HG03460 (cell line): Measurements from ENCODE around the gene ADCY7.

Source experiments
- ATAC-seq: cut with Tn5 transposase; IDR thresholded peaks from one replicate; pipeline ENCODE4 v1.9.1; 2021; ENCODE audit not compliant: unreplicated experiment

The ADCY7 gene

GRCh38 chr16:50310308-50311133, 44.2 kb downstream of the ADCY7 start:
- ATAC-seq = no peak

- no peak for ATAC-seq
These were observed 44.8 kb downstream of the ADCY7 start for GRCh38 chr16:50311134-50311528.

- ATAC-seq = no peak
These were observed 45.6 kb downstream of the ADCY7 start for GRCh38 chr16:50311891-50312501.

- ATAC-seq = no peak
These were observed 47.5 kb downstream of the ADCY7 start for GRCh38 chr16:50313596-50314478.

GRCh38 chr16:50314665-50315064, 48.3 kb downstream of the ADCY7 start:
- no peak for ATAC-seq

GRCh38 chr16:50315346-50315997, 49.1 kb downstream of the ADCY7 start:
- ATAC-seq = no peak

GRCh38 chr16:50316102-50316847, 49.9 kb downstream of the ADCY7 start:
- no peak for ATAC-seq

DNA sequence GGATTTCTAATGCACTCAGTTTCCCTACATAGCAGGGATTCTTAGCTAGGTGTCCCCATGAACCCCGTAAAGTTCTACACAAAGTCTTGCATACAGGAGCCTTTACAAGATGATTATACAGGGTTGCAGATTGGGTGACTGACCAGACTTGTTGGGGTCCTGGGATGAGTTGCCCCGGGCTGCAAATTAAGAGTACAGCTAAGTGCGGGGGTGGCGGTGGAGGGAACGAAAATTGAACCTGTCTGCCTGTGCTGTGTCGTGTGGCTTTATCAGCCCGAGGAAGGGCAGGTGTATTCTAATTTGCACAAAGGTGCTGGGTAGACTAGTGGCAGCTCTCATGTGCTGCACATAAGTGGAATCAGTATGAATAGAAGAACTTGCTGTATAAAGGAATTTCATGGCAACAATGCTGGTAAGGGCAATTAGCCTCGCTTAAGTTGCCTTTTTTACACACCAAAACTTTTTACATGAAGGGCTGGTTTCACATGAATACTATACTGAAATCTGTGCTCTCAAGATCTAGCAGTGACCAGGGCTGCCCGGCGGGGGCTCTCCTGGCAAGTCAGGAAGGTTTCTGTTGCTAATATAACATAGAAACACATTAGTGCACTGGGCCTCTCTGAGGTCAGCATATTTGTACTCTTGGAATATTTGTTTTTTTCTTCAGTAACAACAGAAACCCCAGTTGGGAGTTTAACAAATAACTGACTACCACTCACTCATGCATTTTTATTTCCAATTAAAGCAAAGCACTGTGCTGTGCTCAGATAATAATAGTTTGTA, 50.7 kb downstream of the ADCY7 start:
- no peak for ATAC-seq

DNA sequence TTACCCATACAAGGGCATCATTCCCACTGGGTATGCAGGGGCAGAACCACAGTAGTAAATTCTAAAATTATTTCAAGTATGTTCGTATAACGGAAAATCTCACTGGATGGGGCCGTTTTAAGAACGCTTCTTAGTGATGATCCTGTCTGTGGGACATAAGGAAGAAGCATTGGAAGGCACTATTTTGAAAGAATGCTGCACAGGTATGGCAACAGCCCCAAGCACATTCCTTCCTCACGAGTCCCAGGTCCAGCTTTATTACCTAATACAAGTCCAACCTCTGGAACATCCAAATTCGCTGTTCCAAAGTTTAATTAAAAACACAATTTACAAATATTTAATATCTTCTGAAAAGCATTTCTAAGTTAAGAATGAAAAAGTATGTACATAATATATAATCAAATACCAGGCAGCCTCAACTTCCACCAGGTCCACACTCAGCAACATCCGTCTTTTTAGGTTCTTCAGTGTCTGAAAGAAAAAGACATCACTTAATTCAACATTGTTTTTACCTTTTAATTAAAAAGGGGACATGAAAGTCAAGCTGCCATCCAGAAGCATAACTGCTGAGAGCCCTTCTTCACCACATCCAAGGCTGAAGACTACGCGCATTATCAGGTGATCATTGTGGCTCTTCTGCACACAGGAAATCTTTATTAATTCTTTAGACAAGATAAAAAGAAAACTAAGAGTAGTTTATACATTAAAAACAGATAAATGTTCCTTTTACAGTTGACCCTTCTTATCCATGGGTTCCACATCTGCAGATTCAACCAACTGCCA, 52.6 kb downstream of the ADCY7 start:
- no peak for ATAC-seq

- no peak for ATAC-seq
These were observed 54.0 kb downstream of the ADCY7 start for GRCh38 chr16:50320310-50320709.

DNA sequence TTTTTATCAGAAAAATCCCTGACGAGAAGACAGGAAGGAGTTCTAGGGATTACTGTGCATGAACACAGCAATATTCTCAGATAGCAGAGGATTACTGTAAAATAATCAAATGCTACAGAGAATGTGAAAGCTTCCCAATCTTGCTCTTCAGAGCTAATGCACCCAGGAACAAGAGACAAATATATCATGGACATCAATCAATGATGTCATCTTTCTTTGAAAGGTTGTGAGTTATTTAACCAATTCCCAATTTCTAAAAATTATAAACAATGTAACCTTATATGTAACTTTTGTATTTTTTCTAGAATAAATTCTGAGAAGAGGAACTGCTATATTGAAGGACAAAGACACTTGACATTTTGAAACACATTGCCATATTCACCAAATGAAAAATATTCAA, 56.0 kb downstream of the ADCY7 start:
- ATAC-seq = no peak

GRCh38 chr16:50323335-50324011, 57.1 kb downstream of the ADCY7 start:
- no peak for ATAC-seq

- no peak for ATAC-seq
These were observed 58.0 kb downstream of the ADCY7 start for GRCh38 chr16:50324345-50324744.

- no peak for ATAC-seq
These were observed 59.9 kb downstream of the ADCY7 start for GRCh38 chr16:50326264-50326663.

GRCh38 chr16:50326835-50327465, 60.6 kb downstream of the ADCY7 start:
- peak; percentile 46 for ATAC-seq

DNA sequence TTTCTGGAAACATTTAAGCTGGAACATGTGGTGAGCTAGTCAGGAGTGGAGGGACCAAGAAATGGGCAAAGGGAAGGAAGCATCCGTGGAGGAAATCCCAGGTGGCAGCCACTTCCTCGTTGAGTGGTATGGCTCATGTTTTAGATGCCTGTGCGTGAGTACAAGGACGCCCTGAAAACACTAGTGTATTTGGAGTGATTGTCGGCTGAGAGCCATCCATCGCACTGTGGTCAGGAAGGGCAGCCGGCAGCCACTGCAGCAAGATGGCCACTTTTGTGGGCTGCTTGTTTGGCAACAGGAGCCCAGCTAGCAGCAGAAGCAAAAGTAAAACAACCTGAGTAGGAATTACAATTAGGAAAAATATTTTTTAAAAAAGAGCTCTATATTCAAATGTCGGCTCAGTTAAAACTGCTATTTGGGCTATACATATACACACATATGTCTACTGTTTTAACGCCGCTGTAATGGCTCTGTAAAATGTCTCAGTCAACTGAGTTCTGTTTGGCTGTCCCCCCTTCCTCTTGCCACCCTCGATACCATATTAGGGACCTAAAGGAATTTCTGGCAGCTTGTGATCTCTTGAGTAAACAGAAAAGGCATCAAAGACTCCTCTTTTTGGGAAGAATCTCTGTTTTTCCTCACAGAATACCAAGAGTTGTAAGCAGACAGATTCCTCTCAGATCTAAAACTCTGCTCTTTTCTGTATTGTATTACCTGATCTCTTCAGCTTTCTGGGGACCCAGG, 63.3 kb downstream of the ADCY7 start:
- ATAC-seq = no peak

- no peak for ATAC-seq
These were observed 65.2 kb downstream of the ADCY7 start for GRCh38 chr16:50331570-50331969.
